Right lobe of liver (tissue), 4 donors: ENCODE data around the gene LCTL.

Experiments
- CTCF ChIP-seq, 4 donors: fragments of 200-600 bp in 3 of 4; fragments of 450-650 bp in 1 of 4; IDR thresholded peaks; one replicate each; pipeline versions ENCODE4 v1.5.1 to v1.8.0; 2016 to 2022; ENCODE audit warnings: antibody characterized with exemption in 4 of 4, mild to moderate bottlenecking in 2 of 4
- POLR2A ChIP-seq: fragments of 450-650 bp; IDR thresholded peaks from one replicate; pipeline ENCODE4 v1.6.1; 2017; ENCODE audit warnings: antibody characterized with exemption, mild to moderate bottlenecking
- donor health status: DM: no; HTN: no; CAD: no.
- donor health status: DM: no; HTN: no; CAD: no.
- donor health status: DM: no; HTN: yes; CAD: no.

- TF ChIP-seq CTCF (IDR thresholded peaks at IDR 0.05) (no peak), POLR2A (no peak)
Observed at GRCh38 chr15:66570327-66570726, 4.5 kb upstream of the LCTL start.
